Stimulated activated CD4-positive, alpha-beta T cell treated with anti-CD3 and anti-CD28 coated beads, Interleukin-4, amount 100 ng/mL, for 48 hours (primary cell): ENCODE data around the gene KAT8.
"Not testable (repeated sequence)": the region's sequence is repeated elsewhere in the genome, so short reads cannot be mapped to it uniquely, and the experiment has no call there.

Source experiments
- DNase-seq, 2 donors: peaks; one replicate each; pipeline ENCODE4 v3.0.0-alpha.2; 2020; ENCODE audit warnings: low read depth in 2 of 2

The KAT8 gene

DNA sequence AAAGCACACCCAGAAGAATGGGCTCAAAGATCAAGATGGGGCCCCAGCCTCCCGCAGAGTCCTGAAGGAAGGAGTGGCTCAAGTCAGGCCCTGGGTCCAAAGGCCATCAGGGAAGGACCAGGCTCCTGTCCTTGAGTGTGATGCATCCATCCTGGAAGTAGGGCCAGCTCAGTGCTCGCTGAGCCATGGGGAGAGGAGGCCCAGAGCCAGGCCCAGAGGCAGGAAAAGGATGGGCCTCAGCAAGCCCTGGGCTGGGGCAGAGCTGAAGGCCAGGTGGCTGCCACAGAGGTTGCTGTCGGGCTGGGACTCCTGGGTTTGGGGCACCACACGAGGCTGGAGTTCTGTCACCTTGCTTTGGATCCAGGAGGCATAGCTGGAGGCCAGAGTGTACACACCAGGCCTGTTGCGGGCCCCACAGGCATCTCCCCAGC is 14.4 kb downstream of the KAT8 start:
- DNase-seq: no peak

DNA sequence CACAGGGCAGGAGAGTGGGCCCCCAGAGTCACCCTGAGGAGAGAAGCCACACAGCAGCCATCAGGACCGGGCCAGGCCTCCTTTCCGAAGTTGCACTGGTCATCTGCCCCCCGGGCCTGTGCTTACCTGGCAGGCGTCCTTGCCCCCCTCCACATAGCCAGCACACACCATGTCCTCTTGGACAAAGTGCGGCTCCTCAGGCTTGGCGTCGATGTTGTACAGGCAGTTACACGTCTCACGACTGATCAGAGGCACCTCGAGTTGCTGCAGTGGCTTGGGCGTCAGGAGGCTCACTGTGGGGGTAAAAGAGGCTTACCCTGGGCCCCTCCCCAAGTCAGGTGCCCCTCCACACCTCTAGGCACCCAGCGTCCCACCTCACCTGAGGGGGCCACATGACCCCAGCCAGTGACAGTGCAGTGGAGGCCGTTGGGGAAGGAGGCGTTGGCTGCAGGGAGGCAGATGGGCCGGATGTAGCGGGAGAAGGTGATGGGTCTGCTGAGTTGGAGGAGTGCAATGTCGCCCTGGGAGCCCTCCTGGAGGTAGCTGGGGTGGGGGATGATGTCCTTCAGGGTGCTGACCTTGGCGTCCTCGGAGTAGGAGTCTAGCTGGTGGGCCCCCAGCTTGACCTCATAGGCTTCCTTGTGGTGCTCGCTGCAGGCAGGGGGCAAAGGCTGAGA is 15.0 kb downstream of the KAT8 start:
- no peak for DNase-seq

DNA sequence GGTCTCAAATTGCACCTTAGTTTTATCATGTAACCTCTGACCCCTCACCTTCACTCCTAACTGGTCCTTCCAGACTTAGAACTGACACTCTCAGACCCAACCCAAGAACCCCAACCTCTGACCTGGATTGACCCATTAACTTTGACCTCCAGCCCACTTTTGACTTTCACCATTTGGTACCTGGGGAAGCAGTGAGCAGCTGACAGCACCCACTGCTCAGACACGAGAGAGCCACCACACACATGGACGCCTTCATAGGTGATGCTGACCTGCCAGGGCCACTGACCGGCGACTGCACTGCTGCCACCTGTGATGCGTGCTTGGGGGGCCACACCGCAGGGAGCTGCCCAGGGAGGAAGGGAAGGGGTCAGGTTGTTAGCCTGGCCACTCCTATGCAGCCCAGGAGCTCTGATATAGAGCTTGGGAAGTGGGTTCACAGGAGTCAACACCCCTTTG is 15.6 kb downstream of the KAT8 start:
- no peak for DNase-seq

DNA sequence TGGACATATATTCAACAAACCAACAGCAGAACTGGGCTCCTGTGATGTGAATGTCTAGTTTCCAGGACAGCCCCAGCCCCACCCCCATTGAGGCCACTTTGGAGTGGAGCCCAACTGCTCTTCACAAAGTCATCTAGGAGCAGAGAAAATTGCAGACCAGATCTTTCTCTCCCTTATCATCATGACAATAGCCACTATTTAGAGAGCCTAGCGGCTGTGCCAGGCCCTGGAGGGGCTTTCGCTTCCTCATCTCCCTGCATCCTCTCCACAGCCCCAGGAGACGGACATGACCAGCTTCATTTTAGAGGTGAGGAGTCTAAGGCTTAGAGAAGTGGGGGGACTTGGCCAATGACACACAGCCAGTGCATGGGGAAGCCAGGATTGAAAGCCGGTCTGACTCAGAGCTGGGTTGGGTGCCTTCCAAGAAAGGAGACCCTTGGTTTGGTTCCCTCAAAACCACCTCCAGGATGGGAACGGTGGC is 16.7 kb downstream of the KAT8 start:
- DNase-seq: no peak

DNA sequence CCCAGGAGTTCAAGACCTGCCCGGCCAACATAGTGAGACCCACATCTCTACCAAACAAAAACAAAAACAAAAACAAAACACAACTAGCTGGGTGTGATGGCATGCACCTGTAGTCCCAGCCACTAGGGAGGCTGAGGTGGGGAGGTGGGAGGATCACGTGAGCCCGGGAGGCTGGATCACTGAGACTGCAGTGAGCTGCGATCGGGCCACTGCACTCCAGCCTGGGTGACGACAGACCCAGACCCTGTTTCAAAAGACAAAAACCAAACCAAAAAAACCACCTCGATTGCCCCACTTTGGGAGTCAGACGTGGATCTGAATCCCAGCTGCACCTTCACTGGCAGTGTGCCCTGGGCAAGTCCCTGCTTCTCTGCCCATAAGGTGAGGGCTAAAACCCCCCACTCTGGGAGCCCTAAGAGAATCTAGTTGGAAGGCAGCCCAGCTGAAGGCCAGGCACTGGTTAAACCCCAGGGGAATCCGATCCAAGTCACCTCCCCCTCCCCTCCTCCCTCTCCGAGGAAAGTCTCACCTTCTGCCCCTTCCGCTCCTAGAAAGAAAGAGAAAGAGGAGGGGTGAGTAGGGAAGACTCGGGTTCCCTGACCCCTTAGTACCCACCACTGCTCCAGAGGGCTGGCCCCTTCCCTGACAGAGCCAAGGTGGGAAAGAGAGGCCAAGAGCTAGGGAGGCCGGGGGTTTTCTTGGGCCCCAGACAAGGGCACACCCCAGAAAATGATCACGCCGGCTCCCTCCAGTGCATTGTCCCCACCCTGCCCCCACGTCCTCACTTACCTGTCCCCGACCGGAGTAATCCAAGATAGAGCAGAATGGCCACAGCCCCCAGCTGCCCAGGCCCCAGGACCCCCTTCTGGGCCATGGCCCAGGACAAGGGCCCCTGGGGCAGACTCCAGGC is 17.4 kb downstream of the KAT8 start:
- DNase-seq: no peak

DNA sequence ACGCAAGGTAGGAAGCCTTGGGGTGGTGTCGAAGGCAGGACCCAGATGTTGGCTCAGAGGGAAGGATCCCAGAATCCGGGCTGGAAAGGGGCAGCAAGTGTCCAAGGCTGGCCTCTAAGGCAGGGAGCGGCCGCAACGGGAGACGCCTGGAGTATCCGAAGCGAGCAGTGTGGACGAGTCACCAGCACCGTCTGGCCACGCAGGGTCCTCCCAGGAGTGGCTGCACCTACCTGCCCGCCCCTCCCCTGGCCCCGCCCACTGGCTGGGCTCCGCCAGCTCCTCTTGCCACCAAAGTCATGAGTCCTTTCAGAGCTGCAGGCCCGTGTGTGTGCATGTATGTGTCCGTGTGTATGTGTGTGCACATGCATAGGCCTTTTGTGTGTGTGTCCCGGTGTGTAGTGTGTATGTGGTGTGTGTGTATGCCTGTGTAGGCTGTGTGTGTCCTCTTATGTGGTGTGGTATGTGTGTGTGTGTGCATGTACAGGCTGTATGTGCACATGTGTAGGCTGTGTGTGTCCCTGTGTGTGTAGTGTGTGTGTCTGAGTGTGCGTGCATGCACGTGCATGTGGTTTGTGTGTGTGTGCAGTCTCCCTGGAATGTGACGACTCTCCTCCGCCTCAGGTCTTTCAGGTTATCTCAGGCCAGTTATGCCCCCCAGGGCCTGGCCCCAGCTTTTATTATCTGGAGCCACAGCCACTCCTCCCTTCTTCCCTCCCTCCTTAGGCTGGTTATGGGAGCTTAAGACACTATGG is 18.2 kb downstream of the KAT8 start, which contains the start of gene PRSS8:
TSS of gene PRSS8 (minus strand) at position 193 of the 752 bp plus-strand sequence. CDS start 229 bp downstream, outside the sequence.
- DNase-seq: no peak

DNA sequence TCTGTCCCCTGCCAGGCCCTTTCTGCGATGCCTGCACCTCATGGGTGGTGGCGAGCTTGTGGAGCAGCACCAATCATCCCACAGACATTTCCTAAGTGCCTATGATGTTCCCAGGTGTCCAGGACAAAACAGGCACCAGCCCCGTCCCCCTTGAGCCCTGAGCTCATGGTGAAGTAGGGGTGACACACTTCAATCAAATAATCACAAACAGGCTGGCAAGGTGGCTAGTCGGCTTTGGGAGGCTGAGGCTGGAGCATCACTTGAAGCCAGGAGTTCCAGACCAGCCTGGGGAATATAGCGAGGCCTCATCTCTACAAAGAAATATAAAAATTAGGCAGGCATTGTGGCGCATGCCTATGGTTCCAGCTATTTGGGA is 18.8 kb downstream of the KAT8 start:
- no peak for DNase-seq

DNA sequence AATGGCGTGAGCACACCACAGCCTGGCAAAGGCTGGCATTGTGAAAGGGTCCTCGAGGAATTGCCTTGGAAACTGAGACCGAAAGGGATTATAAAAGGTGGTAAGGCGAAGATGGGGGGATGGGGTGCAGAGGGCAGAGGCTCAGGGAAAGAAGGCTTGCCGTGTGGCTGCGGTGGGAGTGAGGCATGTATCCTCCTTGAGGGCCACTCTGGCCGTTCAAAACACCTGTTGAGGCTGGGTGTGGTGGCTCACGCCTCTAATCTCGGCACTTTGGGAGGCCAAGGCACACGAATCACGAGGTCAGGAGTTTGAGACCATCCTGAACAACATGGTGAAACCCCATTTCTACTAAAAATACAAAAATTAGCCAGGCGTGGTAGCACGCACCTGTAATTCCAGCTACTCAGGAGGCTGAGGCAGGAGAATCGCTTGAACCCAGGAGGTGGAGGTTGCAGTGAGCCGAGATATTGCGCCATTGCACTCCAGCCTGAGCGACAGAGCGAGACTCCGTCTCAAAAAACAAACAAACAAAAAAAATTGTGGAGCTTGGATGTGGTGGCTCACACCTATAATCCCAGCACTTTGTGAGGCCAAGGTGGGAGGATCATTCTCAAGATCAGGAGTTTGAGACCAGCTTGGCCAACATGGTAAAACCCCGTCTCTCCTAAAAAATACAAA is 19.5 kb downstream of the KAT8 start:
- DNase-seq: not testable (repeated sequence)

DNA sequence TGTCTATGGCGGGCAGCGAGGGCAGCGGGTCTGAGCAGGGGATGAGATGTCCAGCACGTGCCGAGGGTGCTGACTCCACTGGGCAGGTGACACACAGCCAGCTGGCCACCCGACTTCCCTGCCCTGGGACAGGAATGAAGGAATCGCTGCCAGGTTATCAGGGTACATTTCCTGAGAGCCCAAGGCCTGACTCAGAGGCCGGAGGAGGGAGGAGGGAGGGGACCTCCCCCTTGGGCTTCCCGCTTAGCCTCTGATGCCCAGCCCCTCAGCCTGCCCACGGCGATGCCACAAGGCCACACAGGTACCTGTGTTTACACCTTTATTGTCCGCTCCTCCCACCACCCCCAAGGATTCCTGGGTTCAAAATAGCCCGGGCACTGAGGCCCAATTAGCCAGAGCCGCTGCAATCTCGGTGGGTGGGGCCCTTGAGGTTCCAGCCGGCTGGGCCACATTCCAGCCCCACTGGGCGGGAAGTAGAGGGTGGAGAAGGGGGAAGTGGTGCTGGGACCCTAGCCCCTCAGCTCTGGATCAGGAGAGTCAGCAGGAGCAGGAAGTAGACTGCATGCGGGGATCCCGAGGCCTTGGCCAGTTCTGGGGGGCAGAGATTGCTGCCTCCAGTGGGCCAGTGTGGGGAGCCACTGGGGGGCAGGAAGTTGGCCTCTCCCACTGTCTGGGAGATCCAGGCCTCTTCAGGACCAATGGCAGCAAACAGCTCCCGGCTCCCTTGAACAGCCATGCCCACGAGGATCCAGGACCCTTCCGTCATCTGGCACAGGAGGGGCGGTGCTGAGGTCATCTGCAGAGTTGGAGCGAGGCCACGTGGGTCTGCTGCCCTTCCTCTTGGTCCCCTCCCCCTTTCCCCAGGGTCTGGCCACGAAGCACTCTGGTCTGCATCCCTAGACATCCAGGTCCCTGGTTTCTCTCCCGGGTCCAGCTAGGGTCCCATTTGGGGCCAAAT is 21.4 kb downstream of the KAT8 start:
- no peak for DNase-seq

DNA sequence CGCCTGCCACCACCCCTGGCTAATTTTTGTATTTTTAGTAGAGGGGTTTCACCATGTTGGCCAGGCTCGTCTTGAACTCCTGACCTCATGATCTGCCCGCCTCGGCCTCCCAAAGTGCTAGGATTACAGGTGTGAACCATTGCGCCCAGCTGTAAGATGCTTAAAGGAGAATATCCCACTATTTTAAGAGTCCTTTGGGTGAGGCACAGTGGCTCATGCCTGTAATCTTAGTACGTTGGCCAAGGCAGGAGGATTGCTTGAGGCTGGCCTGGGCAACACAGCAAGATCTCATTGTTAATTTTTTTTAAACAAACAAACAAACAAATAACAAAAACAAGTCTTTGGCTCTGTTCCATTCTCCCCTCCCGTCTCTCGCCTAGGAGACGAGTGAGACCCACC is 23.6 kb downstream of the KAT8 start:
- DNase-seq: not testable (repeated sequence)

DNA sequence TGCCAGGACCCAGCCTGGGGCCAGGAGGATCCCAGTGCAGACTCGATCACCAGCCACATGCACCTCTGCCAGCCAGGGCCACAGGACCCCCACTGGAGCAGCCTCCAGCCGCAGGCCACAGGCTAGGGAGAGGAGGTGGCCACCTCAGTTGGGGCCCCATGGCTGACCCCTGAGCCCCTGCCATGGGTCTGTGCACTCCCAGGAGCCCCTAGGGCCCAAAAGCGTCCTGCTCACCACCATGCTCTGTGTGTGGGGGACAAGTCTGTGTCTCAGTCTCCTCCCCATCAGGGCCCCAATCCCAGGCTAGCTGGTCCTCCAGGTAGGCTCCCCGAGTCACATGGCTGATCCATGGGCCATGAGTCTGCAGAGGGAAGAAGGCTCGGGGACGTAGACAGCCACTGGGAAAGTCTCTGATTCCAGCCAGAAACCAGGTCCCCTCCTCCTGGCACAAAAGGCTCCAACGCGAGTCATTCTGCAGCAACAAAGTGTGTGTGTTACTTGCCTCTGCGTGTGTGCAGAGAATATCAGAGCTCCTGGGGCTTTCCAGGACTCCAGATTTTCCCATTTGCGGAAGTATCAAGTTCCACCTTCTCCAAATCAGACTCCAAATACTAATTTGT is 24.1 kb downstream of the KAT8 start:
- no peak for DNase-seq

DNA sequence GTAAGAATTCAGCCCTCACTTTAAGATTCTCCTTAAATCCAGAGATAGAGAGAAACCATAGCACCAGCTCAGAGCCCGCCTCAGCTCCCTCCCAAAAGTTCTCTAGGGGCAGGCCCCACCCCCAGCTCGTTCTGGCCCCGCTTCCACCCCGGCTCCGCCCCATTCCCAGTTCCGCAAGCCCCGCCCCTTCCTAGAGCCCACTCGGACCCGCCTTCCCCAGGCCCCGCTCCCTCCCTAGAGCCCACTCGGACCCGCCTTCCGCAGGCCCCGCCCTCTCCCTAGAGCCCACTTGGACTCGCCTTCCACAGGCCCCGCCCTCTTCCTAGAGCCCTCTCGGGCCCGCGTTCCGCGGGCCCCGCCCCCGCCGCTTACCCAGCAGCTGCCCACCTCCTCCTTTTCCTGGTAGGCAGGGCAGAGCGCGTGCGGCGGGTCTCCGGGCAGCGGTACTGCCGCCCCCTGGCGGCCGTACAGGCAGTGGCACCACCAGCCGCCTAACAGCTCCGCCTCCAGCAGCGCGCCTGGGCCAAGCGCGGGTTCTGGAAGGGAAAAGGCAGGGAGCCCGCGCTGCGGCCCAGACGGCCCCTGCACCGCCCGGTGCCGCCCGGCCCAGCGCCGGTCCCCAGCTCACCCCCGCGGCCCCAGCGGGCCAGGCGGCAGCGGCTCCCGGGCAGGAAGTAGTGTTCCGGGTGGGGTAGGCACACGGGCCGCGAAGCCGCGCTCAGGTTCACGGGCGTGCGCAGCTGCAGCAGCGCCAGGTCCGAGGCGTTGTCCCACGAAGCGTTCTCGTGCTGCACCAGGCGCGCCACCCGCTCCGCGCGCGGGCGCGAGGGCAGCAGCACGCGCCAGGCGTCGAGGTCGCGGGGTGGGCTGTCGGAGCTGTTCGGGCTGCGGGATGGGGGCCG is 24.9 kb downstream of the KAT8 start:
- peak; percentile 99 for DNase-seq

DNA sequence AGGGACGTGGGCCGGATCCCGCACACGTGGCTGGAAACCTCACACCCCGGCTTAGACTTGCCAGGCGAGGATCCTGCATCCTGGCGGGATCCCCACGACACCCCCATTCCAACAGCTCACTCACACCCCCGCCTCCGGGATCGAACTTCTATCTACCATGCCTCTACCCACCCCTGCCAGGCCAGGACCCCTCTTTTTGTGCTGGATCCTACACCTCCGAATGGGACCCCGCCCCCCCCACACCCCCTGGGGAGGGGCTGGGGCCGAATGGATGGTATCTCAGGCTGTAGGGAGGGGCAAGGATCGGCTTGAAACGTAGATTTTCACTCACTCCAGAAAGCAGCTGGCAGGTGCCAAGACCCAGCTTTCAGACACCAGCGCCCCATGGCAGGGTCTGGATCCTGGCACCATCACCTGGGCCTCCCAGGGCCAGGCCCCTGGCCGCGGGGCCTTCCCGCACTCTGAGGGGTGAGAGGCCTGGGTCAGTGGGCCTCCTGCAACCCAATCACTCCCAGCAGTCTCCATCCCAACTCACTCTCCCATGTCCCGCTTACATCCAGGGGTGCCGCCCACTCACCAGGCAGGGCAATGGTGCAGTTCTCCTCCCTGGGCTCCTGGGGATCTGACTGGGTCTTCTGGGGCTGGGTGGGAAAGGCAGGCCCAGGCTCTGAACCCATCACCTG is 25.7 kb downstream of the KAT8 start:
- no peak for DNase-seq

DNA sequence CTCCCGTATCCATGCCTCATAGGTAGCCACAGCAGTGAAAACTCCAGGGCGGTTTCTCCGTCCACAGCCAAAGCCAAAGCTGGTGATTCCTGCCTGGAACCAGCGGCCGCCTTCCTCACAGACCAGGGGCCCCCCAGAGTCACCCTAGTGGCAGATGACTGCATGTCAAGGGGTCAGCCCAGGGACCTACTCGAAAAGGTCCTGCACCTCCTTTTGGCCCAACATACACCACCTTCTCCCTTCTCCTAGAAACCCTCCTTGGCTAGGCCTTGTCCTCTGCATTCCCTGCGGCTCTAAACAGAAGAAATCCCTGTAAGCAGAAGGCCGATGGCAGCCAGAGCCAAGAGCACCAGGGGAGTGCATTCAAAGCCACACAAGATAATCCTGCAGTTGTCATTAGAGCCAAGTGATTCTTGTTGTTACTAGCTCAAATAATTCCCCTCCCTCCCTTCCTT is 26.3 kb downstream of the KAT8 start:
- no peak for DNase-seq

DNA sequence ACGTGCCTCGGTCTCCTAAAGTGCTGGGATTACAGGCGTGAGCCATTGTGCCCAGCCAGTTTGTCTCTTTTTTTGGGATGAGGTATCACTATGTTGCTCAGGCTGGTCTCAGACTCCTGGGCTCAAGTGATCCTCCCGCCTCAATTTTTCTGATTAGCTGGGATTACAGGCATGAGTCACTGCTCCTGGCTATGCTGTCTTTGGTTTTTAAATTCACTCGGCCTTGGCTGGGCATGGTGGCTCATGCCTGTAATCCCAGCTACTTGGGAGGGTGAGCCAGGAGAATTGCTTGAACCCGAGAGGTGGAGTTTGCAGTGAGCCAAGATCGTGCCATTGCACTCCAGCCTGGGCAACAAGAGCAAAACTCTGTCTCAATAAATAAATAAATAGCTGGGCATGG is 27.0 kb downstream of the KAT8 start:
- not testable (repeated sequence) for DNase-seq

DNA sequence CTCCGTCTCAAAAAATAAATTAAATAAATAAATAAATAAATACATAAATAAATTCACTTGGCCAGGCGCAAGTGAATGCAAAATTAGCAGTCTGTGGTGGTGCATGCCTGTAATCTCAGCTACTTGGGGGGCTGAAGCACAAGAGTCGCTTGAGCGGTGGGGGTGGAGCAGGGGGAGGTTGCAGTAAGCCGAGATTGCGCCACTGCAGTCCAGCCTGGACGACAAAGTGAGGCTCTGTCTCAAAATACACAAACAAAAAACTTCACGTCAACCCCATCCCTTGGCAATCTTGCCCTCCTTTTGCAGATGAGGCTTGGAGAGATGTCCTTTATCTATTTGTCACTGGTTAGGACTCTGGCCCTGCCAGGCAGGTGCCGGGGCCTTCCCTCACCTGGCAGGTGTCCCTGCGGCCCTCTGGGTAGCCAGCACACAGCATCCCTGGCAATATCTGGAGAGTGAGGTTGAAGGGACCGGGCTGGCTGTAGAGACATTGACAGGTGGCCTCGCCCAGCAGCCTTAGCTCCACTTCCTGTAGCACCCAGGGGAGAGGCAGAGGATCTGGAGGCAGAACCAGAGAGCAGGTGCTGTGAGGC is 28.0 kb downstream of the KAT8 start:
- DNase-seq: no peak

DNA sequence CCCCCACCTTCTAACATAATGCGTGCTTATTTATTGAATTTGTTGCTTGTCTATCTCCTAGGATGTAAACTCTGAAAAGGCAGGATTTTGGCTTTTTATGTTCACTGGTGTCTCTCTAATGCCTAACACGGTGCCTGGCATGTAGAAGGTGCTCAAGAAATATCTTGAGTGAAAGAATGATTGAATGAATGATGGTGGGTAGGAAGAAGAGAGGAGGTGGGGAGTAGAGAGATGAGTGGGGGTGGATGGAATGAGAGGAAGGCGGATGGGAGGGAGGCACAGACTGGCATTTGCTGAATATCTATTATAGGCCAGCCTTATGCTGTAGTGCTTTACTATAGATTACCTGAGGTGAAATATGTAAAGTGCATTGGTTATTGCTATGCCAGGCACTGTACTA is 30.1 kb downstream of the KAT8 start:
- DNase-seq: no peak

DNA sequence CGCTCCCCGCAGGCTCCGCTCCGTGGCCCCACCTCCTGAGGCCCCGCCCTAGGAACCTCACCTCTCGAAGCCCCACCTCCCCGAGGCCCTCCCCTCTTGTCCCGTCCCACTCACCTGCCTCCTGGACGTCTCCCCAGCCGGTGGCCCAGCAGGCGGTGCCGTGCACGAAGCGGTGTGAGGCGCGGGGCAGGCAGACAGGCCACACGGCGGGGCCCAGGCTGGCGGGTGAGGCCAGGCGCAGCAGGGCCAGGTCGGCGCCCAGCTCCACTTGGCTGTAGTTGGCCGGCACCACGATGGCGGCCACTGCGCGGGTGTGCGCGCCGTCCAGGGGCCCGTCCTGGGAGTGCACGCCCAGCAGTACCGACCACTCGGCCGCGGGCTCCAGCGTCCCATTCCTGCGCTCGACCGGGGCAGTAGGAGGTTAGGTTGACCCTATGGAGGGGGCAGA is 30.8 kb downstream of the KAT8 start:
- DNase-seq: no peak
